Neutrophil (primary cell): ENCODE measurements around the gene STAT2.
"Not testable (repeated sequence)": the region's sequence is repeated elsewhere in the genome, so short reads cannot be mapped to it uniquely, and the experiment has no call there.

Source experiments
- H3K27ac ChIP-seq: fragments of 200-600 bp; sonication (generic); 2 replicates; pipeline ENCODE4 v1.5.1; 2016; ENCODE audit warnings: mild to moderate bottlenecking, moderate library complexity
- H3K27me3 ChIP-seq: fragments of 200-600 bp; sonication (generic); 2 replicates; pipeline ENCODE4 v1.6.0; 2016; ENCODE audit warnings: mild to moderate bottlenecking
- H3K36me3 ChIP-seq: fragments of 200-600 bp; sonication (generic); 2 replicates; pipeline ENCODE4 v1.5.1; 2017
- H3K4me1 ChIP-seq, 2 experiments: fragments of 200-600 bp in 1 of 2; sonication (generic) in 1 of 2; 1 replicate in 1 of 2; 2 replicates in 1 of 2; pipeline versions ENCODE4 v1.5.1 to v1.6.1; 2013 to 2016; ENCODE audit warnings: low read depth in 1 of 2, low read length in 1 of 2, mild to moderate bottlenecking in 1 of 2, moderate library complexity in 1 of 2; ENCODE audit not compliant: control insufficient read depth in 1 of 2, insufficient read depth in 1 of 2
- H3K4me3 ChIP-seq, 2 experiments: fragments of 200-600 bp in 1 of 2; sonication (generic) in 1 of 2; 1 replicate in 1 of 2; 2 replicates in 1 of 2; pipeline ENCODE4 v1.5.1; 2013 to 2016; ENCODE audit warnings: low read depth in 1 of 2, low read length in 1 of 2, mild to moderate bottlenecking in 1 of 2, moderate library complexity in 1 of 2
- H3K9me3 ChIP-seq: fragments of 200-600 bp; sonication (generic); 2 replicates; pipeline ENCODE4 v1.5.1; 2016
- TF ChIP-seq, protein P1 (sequence below): fragments of 200-600 bp; sonication (generic); IDR thresholded peaks from 2 replicates; pipeline ENCODE4 v1.5.1; 2016; ENCODE audit warnings: antibody characterized with exemption

The STAT2 gene

GRCh38 chr12:56359851-56360767 lies at the start of gene STAT2:
Gene STAT2 (minus strand): TSS chr12:56360107. CDS start chr12:56356571, 3,536 bp downstream.
- TF ChIP-seq, protein P1, sequence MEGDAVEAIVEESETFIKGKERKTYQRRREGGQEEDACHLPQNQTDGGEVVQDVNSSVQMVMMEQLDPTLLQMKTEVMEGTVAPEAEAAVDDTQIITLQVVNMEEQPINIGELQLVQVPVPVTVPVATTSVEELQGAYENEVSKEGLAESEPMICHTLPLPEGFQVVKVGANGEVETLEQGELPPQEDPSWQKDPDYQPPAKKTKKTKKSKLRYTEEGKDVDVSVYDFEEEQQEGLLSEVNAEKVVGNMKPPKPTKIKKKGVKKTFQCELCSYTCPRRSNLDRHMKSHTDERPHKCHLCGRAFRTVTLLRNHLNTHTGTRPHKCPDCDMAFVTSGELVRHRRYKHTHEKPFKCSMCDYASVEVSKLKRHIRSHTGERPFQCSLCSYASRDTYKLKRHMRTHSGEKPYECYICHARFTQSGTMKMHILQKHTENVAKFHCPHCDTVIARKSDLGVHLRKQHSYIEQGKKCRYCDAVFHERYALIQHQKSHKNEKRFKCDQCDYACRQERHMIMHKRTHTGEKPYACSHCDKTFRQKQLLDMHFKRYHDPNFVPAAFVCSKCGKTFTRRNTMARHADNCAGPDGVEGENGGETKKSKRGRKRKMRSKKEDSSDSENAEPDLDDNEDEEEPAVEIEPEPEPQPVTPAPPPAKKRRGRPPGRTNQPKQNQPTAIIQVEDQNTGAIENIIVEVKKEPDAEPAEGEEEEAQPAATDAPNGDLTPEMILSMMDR: peak; percentile 59
- Histone ChIP-seq H3K27me3 (no peaks in the 10 kb centered on the region), H3K4me1 (peaks cover 17 to 18% of the 10 kb centered on the region in 2 experiments)

GRCh38 chr12:56408799-56409417 lies 49.0 kb upstream of the STAT2 start:
- no peaks in the 10 kb centered on the region for H3K4me1 ChIP-seq
- no peaks in the 10 kb centered on the region for H3K27me3 ChIP-seq
- TF ChIP-seq, protein P1: no peak
- no peak overlapping the region for H3K27ac ChIP-seq
- H3K36me3 ChIP-seq: peaks cover 4% of the 10 kb centered on the region
- no peaks in the 10 kb centered on the region for H3K9me3 ChIP-seq
- H3K4me3 ChIP-seq: no peak overlapping the region

More at GRCh38 chr12:56359851-56360767, at the start of gene STAT2:
- Histone ChIP-seq H3K9me3 (no peaks in the 10 kb centered on the region), H3K4me3 (peak within 1 kb of the TSS; percentile 78 to 79), H3K27ac (peak within 1 kb of the TSS; percentile 85), H3K36me3 (peaks cover 16% of the 10 kb centered on the region)

GRCh38 chr12:56404227-56404626 lies 44.3 kb upstream of the STAT2 start:
- not testable (repeated sequence) for H3K36me3 ChIP-seq, H3K27ac ChIP-seq

DNA sequence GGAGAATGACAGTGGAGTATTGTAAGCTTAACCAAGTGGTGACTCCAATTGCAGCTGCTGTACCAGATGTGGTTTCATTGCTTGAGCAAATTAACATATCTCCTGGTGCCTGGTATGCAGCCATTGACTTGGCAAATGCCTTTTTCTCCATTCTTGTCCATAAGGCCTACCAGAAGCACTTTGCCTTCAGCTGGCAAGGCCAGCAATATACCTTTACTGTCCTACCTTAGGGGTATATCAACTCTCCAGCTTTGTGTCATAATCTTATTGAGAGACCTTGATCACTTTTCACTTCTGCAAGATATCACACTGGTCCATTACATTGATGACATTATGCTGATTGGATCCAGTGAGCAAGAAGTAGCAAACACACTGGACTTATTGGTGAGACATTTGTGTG lies 41.7 kb upstream of the STAT2 start:
- not testable (repeated sequence) for H3K27ac ChIP-seq, H3K9me3 ChIP-seq, H3K4me1 ChIP-seq, H3K36me3 ChIP-seq, H3K27me3 ChIP-seq, H3K4me3 ChIP-seq

More at GRCh38 chr12:56404227-56404626, 44.3 kb upstream of the STAT2 start:
- not testable (repeated sequence) for H3K27me3 ChIP-seq, H3K4me1 ChIP-seq, H3K9me3 ChIP-seq, H3K4me3 ChIP-seq

DNA sequence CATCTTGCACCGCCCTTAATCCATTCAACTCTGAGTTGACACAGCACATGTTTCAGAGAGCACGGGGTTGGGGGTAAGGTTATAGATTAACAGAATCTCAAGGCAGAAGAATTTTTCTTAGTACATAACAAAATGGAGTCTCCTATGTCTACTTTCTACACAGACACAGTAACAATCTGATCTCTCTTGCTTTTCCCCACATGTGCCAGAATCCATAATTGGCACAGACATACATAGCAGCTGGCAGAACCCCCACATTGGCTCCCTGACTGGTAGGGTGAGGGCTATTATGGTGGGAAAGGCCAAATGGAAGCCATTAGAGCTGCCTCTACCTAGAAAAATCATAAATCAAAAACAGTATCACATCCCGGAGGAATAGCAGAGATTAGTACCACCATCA lies 41.2 kb upstream of the STAT2 start:
- not testable (repeated sequence) for H3K4me3 ChIP-seq, H3K4me1 ChIP-seq, H3K36me3 ChIP-seq, H3K27me3 ChIP-seq, H3K9me3 ChIP-seq, H3K27ac ChIP-seq

DNA sequence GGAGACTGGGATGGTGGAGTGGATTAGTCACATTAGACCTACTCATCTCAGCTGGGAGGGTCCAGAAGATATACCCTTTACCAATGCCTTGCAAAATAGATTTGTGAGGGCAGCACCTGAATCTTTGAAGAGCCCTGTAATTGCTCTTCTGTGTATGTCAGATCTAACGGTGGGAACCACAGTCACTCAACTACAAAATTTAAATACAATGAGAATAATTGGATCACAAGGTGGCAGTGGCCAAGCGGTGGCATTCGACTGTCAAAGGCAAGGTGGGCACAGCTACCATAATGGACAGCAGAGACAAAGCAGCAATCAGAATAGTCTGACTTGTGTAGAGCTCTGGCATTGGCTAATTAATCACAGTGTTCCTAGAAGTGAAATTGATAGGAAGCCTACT lies 39.6 kb upstream of the STAT2 start:
- not testable (repeated sequence) for H3K4me1 ChIP-seq, H3K36me3 ChIP-seq, H3K27me3 ChIP-seq, H3K27ac ChIP-seq, H3K9me3 ChIP-seq, H3K4me3 ChIP-seq

GRCh38 chr12:56398324-56398723 lies 38.4 kb upstream of the STAT2 start:
- Histone ChIP-seq H3K27me3 (no peaks in the 10 kb centered on the region), H3K4me3 (no peak overlapping the region), H3K27ac (no peak overlapping the region), H3K36me3 (no peaks in the 10 kb centered on the region), H3K4me1 (no peaks in the 10 kb centered on the region), H3K9me3 (no peaks in the 10 kb centered on the region)
- TF ChIP-seq, protein P1: no peak
